IPS-NIHi11 (cell line): ENCODE data around the gene ZFAND6.
"Not testable (repeated sequence)": the region's sequence is repeated elsewhere in the genome, so short reads cannot be mapped to it uniquely, and the experiment has no call there.

Experiments used
- DNase-seq: peaks from one replicate; pipeline ENCODE4 v3.0.0; 2012; ENCODE audit warnings: mixed read lengths, low spot score

Gene ZFAND6

GRCh38 chr15:80151576-80151975, 92.1 kb downstream of the ZFAND6 start:
- DNase-seq: no peak

GRCh38 chr15:80152180-80152895, 92.9 kb downstream of the ZFAND6 start:
- DNase-seq: peak; percentile 99

- DNase-seq: peak; percentile 49
Measured at GRCh38 chr15:80152896-80153876, 93.7 kb downstream of the ZFAND6 start, which contains the start of gene FAH. TSS of gene FAH (plus strand) at chr15:80152999. CDS start at chr15:80153055, 56 bp downstream.

- DNase-seq: no peak
Measured at GRCh38 chr15:80153900-80154299, 94.4 kb downstream of the ZFAND6 start.

- DNase-seq: no peak
Measured at GRCh38 chr15:80154336-80154735, 94.9 kb downstream of the ZFAND6 start.

GRCh38 chr15:80155001-80155377, 95.5 kb downstream of the ZFAND6 start:
- DNase-seq: no peak

- not testable (repeated sequence) for DNase-seq
Measured at GRCh38 chr15:80155378-80156175, 96.1 kb downstream of the ZFAND6 start.

- DNase-seq: no peak
Measured at GRCh38 chr15:80156176-80156720, 96.8 kb downstream of the ZFAND6 start.

GRCh38 chr15:80157215-80157614, 97.7 kb downstream of the ZFAND6 start:
- no peak for DNase-seq

- no peak for DNase-seq
Measured at GRCh38 chr15:80159301-80159700, 99.8 kb downstream of the ZFAND6 start.

- DNase-seq: no peak
Measured at GRCh38 chr15:80159811-80160569, 100.5 kb downstream of the ZFAND6 start.

GRCh38 chr15:80160570-80161156, 101.2 kb downstream of the ZFAND6 start:
- DNase-seq: no peak

GRCh38 chr15:80161468-80162016, 102.1 kb downstream of the ZFAND6 start:
- no peak for DNase-seq

GRCh38 chr15:80162059-80162554, 102.6 kb downstream of the ZFAND6 start:
- DNase-seq: no peak

- no peak for DNase-seq
Measured at GRCh38 chr15:80163217-80163616, 103.7 kb downstream of the ZFAND6 start.

GRCh38 chr15:80163897-80164296, 104.4 kb downstream of the ZFAND6 start:
- no peak for DNase-seq

- no peak for DNase-seq
Measured at GRCh38 chr15:80167936-80168335, 108.5 kb downstream of the ZFAND6 start.

GRCh38 chr15:80168421-80168820, 108.9 kb downstream of the ZFAND6 start:
- no peak for DNase-seq

GRCh38 chr15:80169768-80170357, 110.4 kb downstream of the ZFAND6 start:
- no peak for DNase-seq

GRCh38 chr15:80170596-80170995, 111.1 kb downstream of the ZFAND6 start:
- no peak for DNase-seq
